ENCODE measurements around the gene GTF2H4. TPM values are rescaled to one million over a fixed set of nuclear protein-coding genes. Genes with fewer than 3 reads are reported as not detected.
A peak's percentile ranks its signal among the peaks of the same experiment; 100 is the strongest.

Gene GTF2H4
- total RNA-seq, 1 experiment from 2014 or later: 43.9 TPM

- peak; percentile 66 to 82 for DNase-seq
- intact Hi-C loops (cut with micrococcal nuclease; ENCODE audit: unreplicated experiment): loop anchor here (2.0 kb wide), 1 partner anchor 29 kb away; the partner anchor contains the start of gene VARS2
- Histone ChIP-seq H3F3A (ENCODE audit: insufficient read depth, low read depth) (peaks cover 49% of the 10 kb centered on the region), H3K27me3 (ENCODE audit: insufficient read depth, low read depth) (no peaks in the 10 kb centered on the region), H4K20me1 (ENCODE audit: insufficient read depth) (peaks cover 43% of the 10 kb centered on the region), H3K4me3 (peak overlapping the region; percentile 98), H3K9me3 (ENCODE audit: insufficient read depth, low read depth) (no peaks in the 10 kb centered on the region), H3K79me2 (ENCODE audit: low read depth) (peaks cover 70% of the 10 kb centered on the region), H3K27ac (peak overlapping the region; percentile 94), H3K4me1 (replicated peaks; ENCODE audit: insufficient read depth) (peaks cover 44% of the 10 kb centered on the region), H3K36me3 (ENCODE audit: low read depth) (peaks cover 13% of the 10 kb centered on the region; the same call in 1 of the 2 replicates), H3K9me2 (ENCODE audit: insufficient read depth) (no peaks in the 10 kb centered on the region), H2AFZ (no peak overlapping the region), H3K4me2 (peak overlapping the region; percentile 96)
- TSS peak; percentile 58 for BruUV-seq (replicated peaks)
- CTCF ChIA-PET: interaction anchor here (0.9 to 1.3 kb wide), 3 partner anchors 28 to 202 kb away, joined by 3 read pairs; partner anchors contain the start of gene VARS2
- no peak for TF ChIP-seq EZH2 (IDR thresholded peaks at IDR 0.05; ENCODE audit: low read depth)
- POLR2A ChIA-PET (ENCODE audit: unreplicated experiment): interaction anchor here (0.6 to 1.1 kb wide), 4 partner anchors 29 to 63 kb away, joined by 3 to 10 read pairs (median 7); partner anchors contain the start of gene VARS2
Observed at GRCh38 chr6:30885481-30885998, 22.5 kb upstream of the GTF2H4 start.

- Histone ChIP-seq H3K27me3 (ENCODE audit: insufficient read depth, low read depth) (no peaks in the 10 kb centered on the region), H3F3A (ENCODE audit: insufficient read depth, low read depth) (peaks cover 49% of the 10 kb centered on the region), H3K36me3 (ENCODE audit: low read depth) (peaks cover 13% of the 10 kb centered on the region; the same call in 1 of the 2 replicates), H3K9me2 (ENCODE audit: insufficient read depth) (no peaks in the 10 kb centered on the region), H3K4me3 (peak overlapping the region; percentile 98), H3K4me2 (peak overlapping the region; percentile 96), H3K79me2 (ENCODE audit: low read depth) (peaks cover 70% of the 10 kb centered on the region), H2AFZ (no peak overlapping the region), H3K27ac (peak overlapping the region; percentile 94), H3K9me3 (ENCODE audit: insufficient read depth, low read depth) (no peaks in the 10 kb centered on the region), H4K20me1 (ENCODE audit: insufficient read depth) (peaks cover 46% of the 10 kb centered on the region), H3K4me1 (replicated peaks; ENCODE audit: insufficient read depth) (peaks cover 43% of the 10 kb centered on the region)
- POLR2A ChIA-PET (ENCODE audit: unreplicated experiment): interaction anchor here (0.6 to 1.1 kb wide), 5 partner anchors 28 to 64 kb away, joined by 3 to 10 read pairs (median 5); partner anchors contain the start of gene VARS2
- CTCF ChIA-PET: no interaction called here
- BruUV-seq (replicated peaks): no TSS peak
- intact Hi-C loops (cut with micrococcal nuclease; ENCODE audit: unreplicated experiment): loop anchor here (2.0 kb wide), 1 partner anchor 29 kb away; the partner anchor contains the start of gene VARS2
- DNase-seq: peak; percentile 89 to 94
- TF ChIP-seq EZH2 (IDR thresholded peaks at IDR 0.05; ENCODE audit: low read depth): no peak
- no peak for TF ChIP-seq CTCF (conservative IDR thresholded peaks at IDR 0.05)
Observed at GRCh38 chr6:30885999-30886896, 21.8 kb upstream of the GTF2H4 start.

- no peaks in the 10 kb centered on the region for H3K27me3 ChIP-seq (ENCODE audit: insufficient read depth, low read depth)
- no peaks in the 10 kb centered on the region for H3K9me2 ChIP-seq (ENCODE audit: insufficient read depth)
- H3K27ac ChIP-seq: peak overlapping the region; percentile 94
- no peak overlapping the region for H2AFZ ChIP-seq
- peaks cover 37% of the 10 kb centered on the region for H3K4me1 ChIP-seq (replicated peaks; ENCODE audit: insufficient read depth)
- TF ChIP-seq CTCF (conservative IDR thresholded peaks at IDR 0.05) (no peak), EZH2 (IDR thresholded peaks at IDR 0.05; ENCODE audit: low read depth) (no peak)
- peaks cover 46% of the 10 kb centered on the region for H4K20me1 ChIP-seq (ENCODE audit: insufficient read depth)
- POLR2A ChIA-PET (ENCODE audit: unreplicated experiment): interaction anchor here (0.7 kb wide), 1 partner anchor 43 kb away, joined by 4 read pairs; no protein-coding TSS in a partner anchor
- H3K4me3 ChIP-seq: peak overlapping the region; percentile 98; the same call in 1 of the 2 replicates
- H3K4me2 ChIP-seq: peak overlapping the region; percentile 96
- DNase-seq: no peak
- intact Hi-C loops (cut with micrococcal nuclease; ENCODE audit: unreplicated experiment): no loop called here
- peaks cover 70% of the 10 kb centered on the region for H3K79me2 ChIP-seq (ENCODE audit: low read depth)
- BruUV-seq (replicated peaks): no TSS peak
- H3K36me3 ChIP-seq (ENCODE audit: low read depth): peaks cover 17% of the 10 kb centered on the region; the same call in 1 of the 2 replicates
- no peaks in the 10 kb centered on the region for H3K9me3 ChIP-seq (ENCODE audit: insufficient read depth, low read depth)
- CTCF ChIA-PET: interaction anchor here (1.1 kb wide), 1 partner anchor 184 kb away, joined by 3 read pairs; no protein-coding TSS in a partner anchor
- peaks cover 44% of the 10 kb centered on the region for H3F3A ChIP-seq (ENCODE audit: insufficient read depth, low read depth)
Observed at GRCh38 chr6:30886897-30887255, 21.1 kb upstream of the GTF2H4 start.

Data from PC-9 (cell line).